GM12878 (cell line): ENCODE data around the gene PPEF1. TPM values are rescaled to one million over a fixed set of nuclear protein-coding genes. Genes with fewer than 3 reads are reported as not detected.

Experiments used
- ATF3 ChIP-seq: IDR thresholded peaks from 2 replicates; pipeline ENCODE4 v1.6.1; 2011; ENCODE audit warnings: low read depth, mild to moderate bottlenecking, low read length, moderate library complexity, borderline replicate concordance; ENCODE audit errors: extremely low read depth
- CREM ChIP-seq: IDR thresholded peaks from 2 replicates; pipeline ENCODE4 v1.6.1; 2014; ENCODE audit warnings: antibody characterized with exemption, low read depth
- DPF2 ChIP-seq: fragments of 450-650 bp; IDR thresholded peaks from 2 replicates; pipeline ENCODE4 v1.6.1; 2017; ENCODE audit warnings: mild to moderate bottlenecking
- EP300 ChIP-seq, 2 experiments: fragments of 150-350 bp in 1 of 2; IDR thresholded peaks; 2 replicates each; pipeline ENCODE4 v1.6.1; 2011 to 2012; ENCODE audit warnings: low read depth in 2 of 2, low read length in 2 of 2, borderline replicate concordance in 1 of 2, improper control_type of control experiment in 1 of 2, inconsistent platforms in 1 of 2; ENCODE audit not compliant: control insufficient read depth in 1 of 2
- FOXM1 ChIP-seq: IDR thresholded peaks from 2 replicates; pipeline ENCODE4 v1.6.1; 2012; ENCODE audit warnings: low read depth, mild to moderate bottlenecking, inconsistent platforms, low read length, moderate library complexity
- GABPA ChIP-seq: IDR thresholded peaks from 2 replicates; pipeline ENCODE4 v1.6.1; 2014; ENCODE audit warnings: antibody characterized with exemption, low read depth, mild to moderate bottlenecking, inconsistent platforms
- IKZF1 ChIP-seq: fragments of 450-650 bp; conservative IDR thresholded peaks from 2 replicates; pipeline ENCODE4 v1.6.1; 2017; ENCODE audit warnings: antibody characterized with exemption, mild to moderate bottlenecking
- IKZF2 ChIP-seq, 2 experiments: fragments of 450-650 bp; IDR thresholded peaks; 2 replicates each; pipeline ENCODE4 v1.6.1; 2017; ENCODE audit warnings: mild to moderate bottlenecking in 2 of 2, moderate library complexity in 2 of 2
- IRF5 ChIP-seq: fragments of 450-650 bp; IDR thresholded peaks from 2 replicates; pipeline ENCODE4 v1.6.1; 2017; ENCODE audit warnings: borderline replicate concordance
- NR2F1 ChIP-seq: fragments of 450-650 bp; conservative IDR thresholded peaks from 2 replicates; pipeline ENCODE4 v1.6.1; 2017; ENCODE audit warnings: mild to moderate bottlenecking
- RBBP5 ChIP-seq: fragments of 200-600 bp; sonication (generic); conservative IDR thresholded peaks from 2 replicates; pipeline ENCODE4 v1.6.1; 2016
- SKIL ChIP-seq: fragments of 450-650 bp; IDR thresholded peaks from 2 replicates; pipeline ENCODE4 v1.6.1; 2017; ENCODE audit warnings: mild to moderate bottlenecking, low read depth, inconsistent platforms; ENCODE audit not compliant: poor library complexity, severe bottlenecking
- SMC3 ChIP-seq: IDR thresholded peaks from 2 replicates; pipeline ENCODE4 v1.6.1; 2011; ENCODE audit warnings: low read length, improper control_type of control experiment, borderline replicate concordance
- ZBTB4 ChIP-seq: fragments of 450-650 bp; formaldehyde crosslinking; IDR thresholded peaks from 2 replicates; pipeline ENCODE4 v1.4.0; 2022; ENCODE audit warnings: mild to moderate bottlenecking, moderate library complexity
- ZNF384 ChIP-seq: IDR thresholded peaks from 2 replicates; pipeline ENCODE4 v1.6.1; 2012; ENCODE audit warnings: low read depth, mild to moderate bottlenecking, low read length, improper control_type of control experiment, borderline replicate concordance
- ZNF687 ChIP-seq: fragments of 450-650 bp; IDR thresholded peaks from 2 replicates; pipeline ENCODE4 v1.6.1; 2017; ENCODE audit warnings: mild to moderate bottlenecking, moderate library complexity
- polyA plus RNA-seq, 11 experiments: library from polyadenylated mRNA; depleted of rRNA in 4 of 11; unstranded in 6 of 11; stranded (reverse) in 5 of 11; fragments of >200 nt; fragmentation: Nextera tagmentation in 4 of 11; fragmentation: Illumina TruSeq in 1 of 11; extraction: Ambion mirVana in 4 of 11; extraction: Trizol in 1 of 11; gene quantifications; 1 replicate in 1 of 11; 2 replicates in 10 of 11; pipeline versions ENCODE4 v1.2.1 to v1.2.3, GENCODE V29; 2011 to 2016; ENCODE audit warnings: inconsistent platforms in 2 of 11, missing spikeins in 2 of 11, low read depth in 1 of 11
- total RNA-seq, 4 experiments: library from RNA; depleted of rRNA in 3 of 4; stranded (reverse); fragments of >200 nt in 3 of 4; fragmentation: Illumina TruSeq in 1 of 4; extraction: Trizol in 1 of 4; gene quantifications; 2 replicates each; pipeline versions ENCODE4 v1.2.1 to v1.2.3, GENCODE V29; 2013 to 2021

PPEF1 gene
- total and polyA plus RNA-seq, 10 of the 15 experiments (the other 5 are each of a cell fraction or from before 2014, with no cell fraction given): 0.24 to 2.2 (median 0.50) TPM

GRCh38 chrX:18674788-18675735, 32.4 kb upstream of the PPEF1 start (continued):
- TF ChIP-seq CREM: no peak
- 0 out of 2 replicates have a peak, but pooled peaks have one; percentile 83 for TF ChIP-seq RBBP5
- TF ChIP-seq ZNF384: peak; percentile 58
- TF ChIP-seq ZBTB4: no peak
- peak; percentile 4; the same call in 1 of the 2 replicates for TF ChIP-seq ATF3
- peak; percentile 55 for TF ChIP-seq IKZF1
- peak; percentile 62 for TF ChIP-seq ZNF687
- TF ChIP-seq SMC3: no peak
- peak; percentile 26; the same call in 1 of the 2 replicates for TF ChIP-seq DPF2
- TF ChIP-seq FOXM1: no peak; the same call in 1 of the 2 replicates
- 0 out of 4 replicates have a peak, but pooled peaks of 1 of the 2 experiments have one; percentile 21 for TF ChIP-seq IKZF2 (IDR thresholded peaks at IDR 0.05)
- TF ChIP-seq NR2F1: 0 out of 2 replicates have a peak, but pooled peaks have one; percentile 19
- no peak for TF ChIP-seq IRF5
- peak; percentile 76 for TF ChIP-seq SKIL
- TF ChIP-seq GABPA: peak; percentile 61; the same call in 1 of the 2 replicates
- TF ChIP-seq EP300 (IDR thresholded peaks at IDR 0.05; ENCODE audit: borderline replicate concordance in 1 of 2, control insufficient read depth in 1 of 2, low read depth in 2 of 2, low read length in 2 of 2): peak in 1 of 2 experiments; percentile 69; a peak in 1 of 4 replicates
